Measurements from ENCODE around the gene ZFHX2.
A peak's percentile ranks its signal among the peaks of the same experiment; 100 is the strongest.
"Not testable (repeated sequence)": the region's sequence is repeated elsewhere in the genome, so short reads cannot be mapped to it uniquely, and the experiment has no call there.

ZFHX2 gene

GRCh38 chr14:23551266-23552028 is at the start of gene ZFHX2:
ZFHX2 (minus strand) TSS chr14:23551765; CDS start chr14:23535325, 16,440 bp downstream.
- DNase-seq = peak; percentile 83

- DNase-seq = no peak
Measured at GRCh38 chr14:23600806-23601205, 49.2 kb upstream of the ZFHX2 start.

DNA sequence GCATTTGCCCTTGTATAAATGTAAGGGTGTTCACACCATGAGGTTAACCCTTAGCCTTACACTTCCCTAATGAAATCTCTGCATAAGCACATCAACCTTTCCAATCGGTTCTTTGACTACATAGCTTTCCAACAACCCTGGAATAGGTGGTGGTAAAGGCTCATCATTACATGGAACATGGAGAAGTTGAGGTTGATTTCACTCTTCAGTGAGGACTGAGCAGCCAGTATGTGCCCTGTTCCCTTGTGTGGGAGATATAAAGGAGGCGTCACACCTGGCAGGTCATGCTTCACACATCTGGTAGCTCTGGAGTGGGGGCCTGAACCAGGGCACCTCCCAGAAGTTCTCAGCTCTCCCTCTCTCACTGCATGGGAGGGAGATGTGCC is 48.8 kb upstream of the ZFHX2 start:
- DNase-seq = no peak

GRCh38 chr14:23594191-23594590 is 42.6 kb upstream of the ZFHX2 start:
- DNase-seq = not testable (repeated sequence)

- DNase-seq = no peak
Measured at GRCh38 chr14:23590198-23590597, 38.6 kb upstream of the ZFHX2 start.

GRCh38 chr14:23589606-23590005 is 38.0 kb upstream of the ZFHX2 start:
- DNase-seq = no peak

DNA sequence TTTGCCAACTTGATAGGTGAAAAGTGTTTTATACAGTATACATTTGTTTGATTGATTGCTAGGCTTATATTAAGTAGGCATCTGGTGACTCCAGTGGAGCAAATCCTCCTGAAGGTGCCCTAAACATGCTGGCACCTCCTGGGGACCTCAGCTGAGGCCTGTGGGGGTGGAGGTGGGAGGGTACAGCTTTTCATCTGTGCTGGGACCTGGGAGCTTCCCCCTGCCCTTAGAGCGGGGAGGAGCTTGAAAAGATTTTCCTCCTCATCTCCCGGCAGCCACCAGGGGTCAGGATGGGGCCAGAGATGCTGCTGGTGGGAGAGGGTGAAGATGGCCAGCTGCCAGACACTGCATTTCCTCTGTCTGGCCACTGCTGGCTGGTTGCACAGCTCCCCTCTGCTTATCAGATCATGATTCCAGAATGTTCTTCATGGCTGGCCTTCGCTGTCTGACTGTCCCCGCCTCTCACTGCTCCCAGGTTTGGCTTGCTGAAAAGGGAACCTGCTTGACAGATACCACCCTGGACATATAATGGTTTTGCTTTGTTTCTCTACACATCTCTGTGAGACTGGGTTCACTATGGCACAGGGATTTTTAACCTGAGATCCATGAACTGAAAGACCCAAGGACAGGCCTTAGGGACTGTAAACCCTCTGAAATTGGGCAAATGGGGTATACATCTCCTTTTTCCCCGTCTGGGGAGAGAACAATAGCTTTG is 37.5 kb upstream of the ZFHX2 start:
- peak; percentile 80 for DNase-seq

GRCh38 chr14:23584527-23585203 is 33.1 kb upstream of the ZFHX2 start:
- not testable (repeated sequence) for DNase-seq

DNA sequence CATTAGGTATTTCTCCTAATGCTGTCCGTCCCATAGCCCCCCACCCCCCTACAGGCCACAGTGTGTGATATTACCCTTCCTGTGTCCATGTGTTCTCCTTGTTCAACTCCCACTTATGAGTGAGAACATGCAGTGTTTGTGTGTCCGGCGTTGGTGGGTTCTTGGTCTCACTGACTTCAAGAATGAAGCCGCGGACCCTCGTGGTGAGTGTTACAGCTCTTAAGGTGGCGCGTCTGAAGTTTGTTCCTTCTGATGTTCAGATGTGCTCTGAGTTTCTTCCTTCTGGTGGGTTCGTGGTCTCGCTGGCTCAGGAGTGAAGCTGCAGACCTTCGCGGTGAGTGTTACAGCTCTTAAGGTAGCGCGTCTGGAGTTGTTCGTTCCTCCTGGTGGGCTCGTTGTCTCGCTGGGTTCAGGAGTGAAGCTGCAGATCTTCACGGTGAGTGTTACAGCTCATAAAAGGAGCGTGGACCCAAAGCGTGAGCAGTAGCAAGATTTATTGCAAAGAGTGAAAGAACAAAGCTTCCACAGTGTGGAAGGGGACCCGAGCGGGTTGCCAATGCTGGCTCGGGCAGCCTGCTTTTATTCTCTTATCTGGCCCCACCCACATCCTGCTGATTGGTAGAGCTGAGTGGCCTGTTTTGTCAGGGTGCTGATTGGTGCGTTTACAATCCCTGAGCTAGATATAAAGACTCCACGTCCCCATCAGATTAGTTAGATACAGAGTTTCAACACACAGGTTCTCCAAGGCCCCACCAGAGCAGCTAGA is 32.4 kb upstream of the ZFHX2 start:
- not testable (repeated sequence) for DNase-seq

DNA sequence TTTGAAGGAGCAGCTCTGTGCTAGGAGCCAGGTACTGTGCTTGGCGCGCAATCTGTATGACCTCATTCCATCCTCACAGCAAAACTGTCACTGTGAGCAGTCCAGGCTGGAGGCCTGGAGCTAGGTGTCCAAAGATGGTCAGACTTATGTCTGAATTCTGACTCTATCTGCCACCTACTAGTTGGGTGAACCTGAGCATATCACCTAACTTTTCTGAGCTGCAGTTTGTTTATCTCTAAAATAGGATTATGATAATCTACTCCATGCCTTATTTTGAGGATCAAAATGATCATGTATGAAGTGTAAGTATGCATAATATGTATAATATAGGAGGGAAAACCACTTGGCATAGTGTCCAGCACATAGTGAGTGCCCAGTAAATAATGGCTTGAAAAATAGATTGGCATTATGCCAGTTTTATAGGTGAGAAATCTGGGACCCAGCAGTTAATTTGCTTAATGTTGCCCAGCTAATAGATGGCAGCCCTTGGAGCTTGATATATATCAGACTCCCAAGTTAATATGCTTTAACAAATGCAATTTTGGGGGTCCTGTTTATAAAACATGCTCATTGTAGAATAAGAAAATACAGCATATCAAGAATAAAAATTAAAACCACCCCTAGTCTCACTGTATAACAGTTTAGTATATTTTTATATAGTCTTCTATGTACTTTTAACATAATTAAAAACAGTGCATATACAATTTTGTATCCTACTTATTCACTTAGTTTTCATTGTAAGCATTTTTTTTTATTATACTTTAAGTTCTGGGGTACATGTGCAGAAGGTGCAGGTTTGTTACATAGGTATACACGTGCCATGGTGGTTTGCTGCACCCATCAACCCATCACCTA is 31.6 kb upstream of the ZFHX2 start:
- DNase-seq = no peak

DNA sequence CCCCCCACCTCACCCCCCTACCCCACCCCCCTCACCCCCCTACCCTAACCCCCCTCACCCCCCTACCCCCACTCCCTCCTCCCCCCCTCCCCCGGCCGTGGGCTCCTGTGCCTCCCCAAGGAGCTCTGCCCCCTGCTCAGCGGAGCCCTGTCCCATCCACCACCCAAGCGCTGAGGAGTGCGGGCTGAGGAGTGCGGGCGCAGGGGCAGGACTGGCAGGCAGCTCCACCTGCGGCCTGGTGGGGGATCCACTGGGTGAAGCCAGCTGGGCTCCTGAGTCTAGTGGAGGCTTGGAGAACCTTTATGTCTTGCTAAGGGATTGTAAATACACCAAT is 29.4 kb upstream of the ZFHX2 start:
- DNase-seq = no peak

GRCh38 chr14:23580152-23580926 is 28.8 kb upstream of the ZFHX2 start:
- DNase-seq = no peak

- no peak for DNase-seq
Measured at GRCh38 chr14:23579739-23580138, 28.2 kb upstream of the ZFHX2 start.

- DNase-seq = no peak
Measured at GRCh38 chr14:23579311-23579630, 27.7 kb upstream of the ZFHX2 start.

- DNase-seq = no peak
Measured at GRCh38 chr14:23578560-23579310, 27.2 kb upstream of the ZFHX2 start, which contains the start of gene JPH4. JPH4 (minus strand) TSS chr14:23578790; CDS start chr14:23577453, 1,337 bp downstream.

- no peak for DNase-seq
Measured at GRCh38 chr14:23577710-23578392, 26.3 kb upstream of the ZFHX2 start.

- DNase-seq = no peak
Measured at GRCh38 chr14:23577004-23577681, 25.6 kb upstream of the ZFHX2 start.

DNA sequence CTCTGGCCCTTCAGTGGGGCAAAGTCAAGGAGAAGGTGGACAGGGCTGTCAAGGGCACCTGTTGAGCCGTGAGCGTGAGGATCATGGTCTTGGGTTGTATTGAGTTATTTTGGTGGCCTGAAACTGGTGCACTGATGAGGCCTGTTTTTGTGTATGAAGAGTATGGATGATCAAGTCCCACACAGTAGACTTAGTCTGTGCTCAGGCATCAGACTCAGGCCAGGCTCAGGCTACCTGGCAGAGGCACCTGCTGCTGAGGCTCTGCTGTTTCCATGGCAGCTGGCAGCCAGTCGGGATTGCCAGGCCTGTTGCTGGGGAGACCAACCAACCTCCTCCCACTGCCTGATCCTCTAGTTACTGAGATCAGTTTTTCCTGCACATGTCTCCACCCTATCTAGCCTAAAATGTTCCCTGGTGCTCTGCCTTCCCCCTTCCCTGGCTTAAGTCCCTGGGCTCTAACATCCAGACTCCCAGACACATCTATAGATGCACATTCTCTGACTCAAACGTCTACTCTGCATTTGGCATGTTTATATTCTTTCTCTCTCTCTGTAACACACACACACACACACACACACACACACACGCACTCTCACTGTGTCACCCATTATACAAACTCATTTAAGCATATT is 21.9 kb upstream of the ZFHX2 start:
- DNase-seq = no peak

DNA sequence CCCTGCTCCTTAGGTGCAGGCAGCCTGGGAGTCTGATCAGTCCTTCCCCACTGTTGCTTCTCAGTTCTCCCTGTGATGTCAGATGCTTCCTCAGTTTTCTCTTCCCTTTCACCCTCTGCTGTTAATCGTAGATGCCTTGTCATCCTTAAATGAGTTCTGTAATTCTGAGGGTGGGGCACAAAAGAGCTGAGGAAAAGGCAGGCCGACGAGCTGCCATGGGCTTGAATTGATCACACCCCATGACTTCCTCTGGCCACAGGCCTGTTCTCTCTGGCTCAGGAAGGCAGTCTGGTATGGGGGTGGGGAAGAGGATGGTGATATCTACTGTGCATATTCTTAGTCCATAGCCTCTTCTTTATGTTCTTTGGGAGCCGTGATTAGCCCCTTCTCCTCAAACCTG is 21.3 kb upstream of the ZFHX2 start:
- DNase-seq = no peak

Measured in activated naive CD4-positive, alpha-beta T cell treated with Interleukin-2 at 50 U/mL for 16 hours (primary cell).